ENCODE results near the gene ANKRD40CL. TPM values are rescaled to one million over a fixed set of nuclear protein-coding genes. Genes with fewer than 3 reads are reported as not detected.
"Not testable (repeated sequence)": the region's sequence is repeated elsewhere in the genome, so short reads cannot be mapped to it uniquely, and the experiment has no call there.

ANKRD40CL gene
- total RNA-seq, 1 donor from 2014 or later: not detected

DNA sequence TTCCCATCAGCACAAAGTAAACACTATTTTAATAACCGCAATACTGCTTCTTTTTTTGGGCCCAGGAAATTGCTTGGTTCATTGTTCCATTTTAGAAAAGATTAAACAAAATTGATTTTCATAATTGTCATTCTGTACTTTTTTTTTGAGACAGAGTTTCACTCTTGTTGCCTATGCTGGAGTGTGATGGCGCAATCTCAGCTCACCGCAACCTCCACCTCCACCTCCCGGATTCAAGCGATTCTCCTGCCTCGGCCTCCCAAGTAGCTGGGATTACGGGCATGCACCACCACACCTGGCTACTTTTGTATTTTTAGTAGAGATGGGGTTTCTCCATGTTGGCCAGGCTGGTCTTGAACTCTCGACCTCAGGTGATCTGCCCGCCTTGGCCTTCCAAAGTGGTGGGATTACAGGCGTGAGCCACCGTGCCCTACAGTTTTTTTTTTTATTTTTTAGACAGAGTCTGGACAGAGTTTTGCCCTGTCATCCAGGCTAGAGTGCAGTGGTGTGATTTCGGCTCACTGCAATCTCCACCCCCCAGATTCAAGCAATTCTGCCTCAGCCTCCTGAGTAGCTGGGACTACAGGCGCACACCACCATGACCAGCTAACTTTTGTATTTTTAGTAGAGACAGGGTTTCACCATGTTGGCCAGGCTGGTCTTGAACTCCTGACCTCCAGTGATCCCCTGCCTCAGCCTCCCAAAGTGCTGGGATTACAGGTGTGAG is 37.6 kb upstream of the ANKRD40CL start:
- H3K9ac ChIP-seq (ENCODE audit: low read depth in 1 of 3, low read length in 3 of 3); H3K9me3 ChIP-seq (ENCODE audit: control insufficient read depth in 3 of 3, low read length in 3 of 3); H3K36me3 ChIP-seq (ENCODE audit: control insufficient read depth in 3 of 3, insufficient read depth in 3 of 3, low read length in 3 of 3); H3K4me1 ChIP-seq (ENCODE audit: control insufficient read depth in 3 of 3, insufficient read depth in 3 of 3, low read length in 3 of 3); H3K4me3 ChIP-seq (ENCODE audit: low read length in 3 of 3); H3K27ac ChIP-seq (ENCODE audit: low read depth, low read length); H3K27me3 ChIP-seq (ENCODE audit: control insufficient read depth in 3 of 3, insufficient read depth in 3 of 3, low read length in 3 of 3): not testable (repeated sequence)

DNA sequence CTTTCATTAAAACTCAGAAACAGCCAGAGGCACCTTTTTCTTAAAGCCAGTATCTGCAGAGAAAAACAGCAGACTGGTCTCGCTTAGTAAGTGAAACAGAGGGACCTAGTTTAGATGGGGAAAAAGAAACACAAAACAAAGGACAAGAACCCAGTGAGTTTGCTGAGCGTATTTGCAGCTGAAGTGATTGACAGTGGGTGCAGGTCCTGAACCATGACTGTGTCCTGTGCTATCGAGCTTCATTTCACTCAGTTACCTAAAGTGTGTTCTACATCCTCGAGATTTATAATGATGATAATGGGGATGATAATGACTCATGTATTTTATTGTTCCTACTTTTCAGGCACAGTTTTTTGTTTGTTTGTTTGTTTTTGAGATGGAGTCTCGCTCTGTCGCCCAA is 36.4 kb upstream of the ANKRD40CL start:
- Histone ChIP-seq H3K4me3 (ENCODE audit: low read length in 3 of 3) (no peak overlapping the region), H3K4me1 (ENCODE audit: control insufficient read depth in 3 of 3, insufficient read depth in 3 of 3, low read length in 3 of 3) (no peaks in the 10 kb centered on the region), H3K27ac (ENCODE audit: low read depth, low read length) (no peak overlapping the region), H3K36me3 (ENCODE audit: control insufficient read depth in 3 of 3, insufficient read depth in 3 of 3, low read length in 3 of 3) (no peaks in the 10 kb centered on the region), H3K9me3 (ENCODE audit: control insufficient read depth in 3 of 3, low read length in 3 of 3) (no peaks in the 10 kb centered on the region), H3K27me3 (ENCODE audit: control insufficient read depth in 3 of 3, insufficient read depth in 3 of 3, low read length in 3 of 3) (no peaks in the 10 kb centered on the region), H3K9ac (ENCODE audit: low read depth in 1 of 3, low read length in 3 of 3) (no peak overlapping the region)

DNA sequence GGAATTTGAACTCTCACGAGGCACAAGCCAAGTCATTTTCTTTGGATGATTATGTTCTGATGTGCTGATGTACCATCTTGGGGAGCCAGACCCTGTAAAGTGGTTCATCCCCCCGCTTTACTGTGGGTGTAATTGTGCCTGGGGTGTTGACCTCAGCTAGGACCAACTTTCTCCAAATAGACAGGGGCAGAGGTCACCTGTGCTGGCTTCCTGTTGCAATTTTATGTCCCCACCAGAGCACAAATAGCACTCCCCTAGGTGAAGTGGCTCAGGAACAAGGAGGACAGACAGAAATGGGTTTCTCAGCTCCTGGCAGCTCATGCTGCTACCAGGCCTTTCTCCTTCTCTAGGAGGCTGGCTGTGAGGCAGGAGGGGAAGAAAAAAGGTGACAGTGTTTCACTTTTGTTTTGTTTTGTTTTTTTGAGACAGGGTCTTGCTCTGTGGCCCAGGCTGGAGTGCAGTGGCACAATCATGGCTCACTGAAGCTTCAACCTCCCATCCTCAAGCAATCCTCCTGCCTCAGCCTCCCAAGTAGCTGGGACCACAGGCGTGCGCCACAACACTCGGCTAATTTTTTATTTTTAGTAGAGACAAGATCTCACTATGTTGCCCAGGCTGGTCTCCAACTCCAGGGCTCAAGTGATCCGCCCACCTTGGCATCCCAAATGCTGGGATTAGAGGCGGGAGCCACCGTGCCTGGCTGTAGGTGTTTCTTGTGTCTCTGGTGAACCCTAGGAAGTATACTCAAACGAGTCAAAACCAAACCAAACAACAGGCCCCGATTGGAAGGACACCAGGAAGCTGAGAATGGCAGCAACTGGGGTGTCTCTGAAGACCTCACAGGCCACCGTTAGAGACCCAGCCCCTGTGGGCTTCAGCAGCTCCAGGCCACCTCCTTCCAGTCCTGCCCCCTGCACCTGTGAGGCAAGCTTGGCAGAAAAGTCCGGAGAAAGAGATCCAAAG is 35.6 kb upstream of the ANKRD40CL start:
- Histone ChIP-seq H3K36me3 (ENCODE audit: control insufficient read depth in 3 of 3, insufficient read depth in 3 of 3, low read length in 3 of 3) (no peaks in the 10 kb centered on the region), H3K27ac (ENCODE audit: low read depth, low read length) (no peak overlapping the region)

DNA sequence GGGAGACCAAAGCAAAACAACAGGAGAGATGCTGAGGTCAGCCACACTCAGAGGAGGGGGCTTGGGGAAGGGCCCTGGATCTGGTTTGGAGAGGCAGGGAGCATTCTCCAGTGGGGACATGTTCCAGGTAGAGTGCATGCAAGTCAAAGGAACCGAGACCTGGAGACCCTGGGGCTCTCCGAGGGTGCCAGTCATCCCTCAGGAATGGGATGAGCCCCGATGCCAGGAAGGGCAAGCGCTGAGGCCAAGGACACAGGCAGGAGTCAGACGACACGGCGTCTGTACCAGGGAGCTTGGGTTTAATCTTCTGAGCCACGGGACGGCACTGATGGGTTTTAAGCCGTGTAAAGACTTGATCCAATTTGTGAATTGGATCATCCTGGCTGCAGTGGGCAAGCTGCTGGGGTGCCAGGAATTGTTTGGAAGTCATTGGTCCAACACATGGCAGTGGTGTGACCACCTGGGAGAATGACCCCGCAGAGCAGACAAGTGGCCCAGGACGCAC is 32.9 kb upstream of the ANKRD40CL start:
- H3K27ac ChIP-seq (ENCODE audit: low read depth, low read length): no peak overlapping the region
- no peak overlapping the region for H3K4me3 ChIP-seq (ENCODE audit: low read length in 3 of 3)
- H3K9ac ChIP-seq (ENCODE audit: low read depth in 1 of 3, low read length in 3 of 3): no peak overlapping the region
- H3K27me3 ChIP-seq (ENCODE audit: control insufficient read depth in 3 of 3, insufficient read depth in 3 of 3, low read length in 3 of 3): no peaks in the 10 kb centered on the region
- no peaks in the 10 kb centered on the region for H3K9me3 ChIP-seq (ENCODE audit: control insufficient read depth in 3 of 3, low read length in 3 of 3)
- H3K36me3 ChIP-seq (ENCODE audit: control insufficient read depth in 3 of 3, insufficient read depth in 3 of 3, low read length in 3 of 3): no peaks in the 10 kb centered on the region
- H3K4me1 ChIP-seq (ENCODE audit: control insufficient read depth in 3 of 3, insufficient read depth in 3 of 3, low read length in 3 of 3): no peaks in the 10 kb centered on the region

More for the DNA sequence above, 35.6 kb upstream of the ANKRD40CL start:
- Histone ChIP-seq H3K9ac (ENCODE audit: low read depth in 1 of 3, low read length in 3 of 3) (no peak overlapping the region), H3K4me1 (ENCODE audit: control insufficient read depth in 3 of 3, insufficient read depth in 3 of 3, low read length in 3 of 3) (no peaks in the 10 kb centered on the region), H3K9me3 (ENCODE audit: control insufficient read depth in 3 of 3, low read length in 3 of 3) (no peaks in the 10 kb centered on the region), H3K27me3 (ENCODE audit: control insufficient read depth in 3 of 3, insufficient read depth in 3 of 3, low read length in 3 of 3) (no peaks in the 10 kb centered on the region), H3K4me3 (ENCODE audit: low read length in 3 of 3) (no peak overlapping the region)

DNA sequence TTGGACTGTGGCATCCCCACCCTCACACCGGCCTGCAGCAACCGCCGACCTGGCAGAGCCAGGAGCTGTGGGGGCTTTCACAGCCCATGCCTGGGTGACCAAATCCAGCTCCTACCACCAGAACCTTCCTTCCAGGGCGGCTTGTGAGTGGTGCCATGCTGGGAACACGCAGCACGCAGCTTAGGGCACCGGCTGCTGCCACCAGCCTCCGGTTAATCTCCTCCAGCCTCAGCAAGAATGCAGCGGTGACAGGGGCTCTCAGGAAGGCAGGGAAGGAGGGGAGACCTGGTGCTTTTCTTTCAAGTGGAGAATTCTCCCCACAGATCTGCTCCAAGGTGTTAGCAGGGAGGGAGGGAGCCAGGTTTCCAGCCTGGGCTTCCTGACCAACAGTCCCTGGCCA is 32.3 kb upstream of the ANKRD40CL start:
- Histone ChIP-seq H3K4me3 (ENCODE audit: low read length in 3 of 3) (no peak overlapping the region), H3K9ac (ENCODE audit: low read depth in 1 of 3, low read length in 3 of 3) (no peak overlapping the region), H3K36me3 (ENCODE audit: control insufficient read depth in 3 of 3, insufficient read depth in 3 of 3, low read length in 3 of 3) (no peaks in the 10 kb centered on the region), H3K9me3 (ENCODE audit: control insufficient read depth in 3 of 3, low read length in 3 of 3) (no peaks in the 10 kb centered on the region), H3K27ac (ENCODE audit: low read depth, low read length) (no peak overlapping the region), H3K27me3 (ENCODE audit: control insufficient read depth in 3 of 3, insufficient read depth in 3 of 3, low read length in 3 of 3) (no peaks in the 10 kb centered on the region), H3K4me1 (ENCODE audit: control insufficient read depth in 3 of 3, insufficient read depth in 3 of 3, low read length in 3 of 3) (no peaks in the 10 kb centered on the region)

DNA sequence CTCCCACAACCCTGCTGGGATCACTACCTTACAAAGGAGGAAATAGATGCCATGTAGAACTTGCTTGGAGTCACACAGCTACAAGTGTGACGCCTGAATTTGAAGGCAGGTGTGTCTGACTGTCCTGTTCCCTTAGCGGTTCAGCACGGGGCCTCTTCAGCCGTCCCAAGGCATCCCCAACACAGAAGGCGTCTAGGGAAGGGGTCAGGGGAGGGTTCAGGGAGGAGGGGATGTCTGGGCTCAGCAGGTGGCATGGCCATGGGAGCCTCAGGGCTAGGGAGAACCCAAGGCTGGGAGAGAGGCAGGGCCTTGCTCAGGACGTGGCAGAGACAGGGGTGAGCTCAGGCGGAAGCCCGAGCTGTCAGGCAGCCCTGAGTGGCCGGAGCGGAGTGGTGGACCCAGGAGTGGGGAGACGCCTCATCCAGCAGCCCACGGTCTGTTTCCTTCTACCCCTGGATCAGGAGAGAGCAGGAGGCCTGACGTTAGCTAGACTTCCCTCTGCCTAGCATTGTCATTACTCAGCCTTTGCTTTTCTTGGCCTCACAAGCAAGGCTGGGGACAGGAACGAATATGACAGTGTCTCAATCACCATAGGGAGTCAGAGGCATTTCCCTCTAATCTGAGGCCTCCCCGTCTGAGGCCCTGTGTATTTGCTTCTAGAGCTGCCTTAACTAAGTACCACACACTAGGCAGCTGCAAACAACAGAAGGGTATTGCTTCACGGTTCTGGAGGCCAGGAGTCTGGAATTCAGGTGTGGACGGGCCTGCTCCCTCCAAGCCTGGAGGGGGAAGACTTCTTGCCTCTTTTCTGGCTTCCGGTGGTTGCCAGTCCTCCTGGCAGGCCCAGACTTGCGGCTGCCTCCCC is 31.3 kb upstream of the ANKRD40CL start:
- Histone ChIP-seq H3K4me3 (ENCODE audit: low read length in 3 of 3) (no peak overlapping the region), H3K36me3 (ENCODE audit: control insufficient read depth in 3 of 3, insufficient read depth in 3 of 3, low read length in 3 of 3) (no peaks in the 10 kb centered on the region), H3K4me1 (ENCODE audit: control insufficient read depth in 3 of 3, insufficient read depth in 3 of 3, low read length in 3 of 3) (no peaks in the 10 kb centered on the region), H3K27ac (ENCODE audit: low read depth, low read length) (no peak overlapping the region), H3K9ac (ENCODE audit: low read depth in 1 of 3, low read length in 3 of 3) (no peak overlapping the region), H3K9me3 (ENCODE audit: control insufficient read depth in 3 of 3, low read length in 3 of 3) (no peaks in the 10 kb centered on the region), H3K27me3 (ENCODE audit: control insufficient read depth in 3 of 3, insufficient read depth in 3 of 3, low read length in 3 of 3) (no peaks in the 10 kb centered on the region)

DNA sequence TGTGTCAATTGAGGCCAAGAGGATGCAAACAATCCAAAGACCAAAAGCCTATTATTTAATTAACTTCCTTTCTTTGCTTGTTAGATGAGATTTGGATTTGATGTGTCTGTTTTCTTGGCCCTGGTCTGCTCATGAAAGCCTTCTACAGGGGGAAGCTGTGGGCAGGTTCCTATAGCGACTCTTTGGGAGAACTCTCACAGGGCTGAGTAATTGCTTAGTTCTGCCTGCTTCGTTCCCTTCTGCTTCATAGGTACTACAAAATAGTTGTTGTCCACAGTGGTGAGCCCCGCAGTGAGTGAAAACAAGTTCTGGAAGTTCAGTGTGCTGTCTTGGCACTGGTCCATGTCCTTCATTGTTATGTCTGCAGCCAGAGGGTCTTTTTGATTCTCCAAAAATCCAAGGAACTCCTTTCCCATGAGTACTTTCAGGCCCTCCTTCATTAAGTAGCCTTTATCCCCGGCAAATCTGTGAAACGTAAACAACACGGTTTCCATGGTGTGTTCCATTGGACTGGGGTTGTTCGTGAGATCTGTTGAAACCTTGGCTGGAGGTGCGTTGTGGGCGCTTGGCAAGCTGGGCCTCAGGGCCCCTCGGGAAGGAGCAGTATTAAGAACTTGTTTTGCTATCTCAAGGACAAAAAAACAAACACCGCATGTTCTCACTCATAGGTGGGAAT is 30.0 kb upstream of the ANKRD40CL start:
- H3K4me3 ChIP-seq (ENCODE audit: low read length in 3 of 3): no peak overlapping the region
- no peak overlapping the region for H3K9ac ChIP-seq (ENCODE audit: low read depth in 1 of 3, low read length in 3 of 3)
- no peaks in the 10 kb centered on the region for H3K4me1 ChIP-seq (ENCODE audit: control insufficient read depth in 3 of 3, insufficient read depth in 3 of 3, low read length in 3 of 3)
- no peaks in the 10 kb centered on the region for H3K36me3 ChIP-seq (ENCODE audit: control insufficient read depth in 3 of 3, insufficient read depth in 3 of 3, low read length in 3 of 3)
- H3K27me3 ChIP-seq (ENCODE audit: control insufficient read depth in 3 of 3, insufficient read depth in 3 of 3, low read length in 3 of 3): no peaks in the 10 kb centered on the region
- H3K27ac ChIP-seq (ENCODE audit: low read depth, low read length): no peak overlapping the region
- H3K9me3 ChIP-seq (ENCODE audit: control insufficient read depth in 3 of 3, low read length in 3 of 3): no peaks in the 10 kb centered on the region

DNA sequence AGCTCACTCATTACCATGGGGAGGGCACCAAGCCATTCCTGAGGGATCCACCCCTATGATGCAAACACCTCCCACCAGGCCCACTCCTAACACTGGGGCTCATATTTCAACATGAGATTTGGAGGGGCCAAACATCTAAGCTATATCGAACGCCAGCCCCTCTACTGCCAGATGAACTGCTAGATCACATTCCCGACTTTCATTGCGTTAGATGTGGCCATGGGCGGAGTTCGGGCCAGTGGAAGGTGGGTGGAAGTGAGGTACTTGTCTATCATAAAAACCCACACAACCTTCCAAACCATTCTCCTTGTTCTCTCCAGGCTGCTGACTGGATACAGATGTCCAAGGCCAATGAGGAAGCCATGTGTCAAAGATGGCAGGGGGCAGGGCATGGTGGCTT is 27.0 kb upstream of the ANKRD40CL start:
- no peaks in the 10 kb centered on the region for H3K36me3 ChIP-seq (ENCODE audit: control insufficient read depth in 3 of 3, insufficient read depth in 3 of 3, low read length in 3 of 3)
- H3K4me1 ChIP-seq (ENCODE audit: control insufficient read depth in 3 of 3, insufficient read depth in 3 of 3, low read length in 3 of 3): no peaks in the 10 kb centered on the region
- H3K9me3 ChIP-seq (ENCODE audit: control insufficient read depth in 3 of 3, low read length in 3 of 3): no peaks in the 10 kb centered on the region
- H3K27ac ChIP-seq (ENCODE audit: low read depth, low read length): no peak overlapping the region
- H3K27me3 ChIP-seq (ENCODE audit: control insufficient read depth in 3 of 3, insufficient read depth in 3 of 3, low read length in 3 of 3): no peaks in the 10 kb centered on the region
- no peak overlapping the region for H3K9ac ChIP-seq (ENCODE audit: low read depth in 1 of 3, low read length in 3 of 3)
- no peak overlapping the region for H3K4me3 ChIP-seq (ENCODE audit: low read length in 3 of 3)

DNA sequence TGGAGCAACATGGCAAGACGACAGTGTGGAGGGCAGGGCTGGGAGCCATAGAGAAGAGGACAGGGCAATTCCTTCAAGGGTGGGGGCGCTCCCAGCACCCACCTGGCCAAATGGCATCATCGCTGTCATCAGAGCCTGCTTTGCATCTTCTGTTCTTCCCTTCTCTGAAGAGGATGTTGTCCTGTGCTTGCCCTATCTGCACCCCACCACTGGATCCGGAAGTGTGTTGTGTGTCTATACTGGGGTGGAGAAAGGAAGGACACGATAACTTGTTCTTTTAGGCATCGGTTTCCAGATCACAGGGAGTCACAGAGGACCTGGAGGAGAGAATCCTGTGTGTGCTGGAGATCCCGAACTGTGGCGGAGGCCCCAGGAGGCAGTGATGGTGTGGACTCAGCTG is 25.7 kb upstream of the ANKRD40CL start:
- no peaks in the 10 kb centered on the region for H3K27me3 ChIP-seq (ENCODE audit: control insufficient read depth in 3 of 3, insufficient read depth in 3 of 3, low read length in 3 of 3)
- no peaks in the 10 kb centered on the region for H3K36me3 ChIP-seq (ENCODE audit: control insufficient read depth in 3 of 3, insufficient read depth in 3 of 3, low read length in 3 of 3)
- H3K27ac ChIP-seq (ENCODE audit: low read depth, low read length): no peak overlapping the region
- H3K4me1 ChIP-seq (ENCODE audit: control insufficient read depth in 3 of 3, insufficient read depth in 3 of 3, low read length in 3 of 3): no peaks in the 10 kb centered on the region
- H3K9ac ChIP-seq (ENCODE audit: low read depth in 1 of 3, low read length in 3 of 3): no peak overlapping the region
- H3K9me3 ChIP-seq (ENCODE audit: control insufficient read depth in 3 of 3, low read length in 3 of 3): no peaks in the 10 kb centered on the region
- H3K4me3 ChIP-seq (ENCODE audit: low read length in 3 of 3): no peak overlapping the region

Data from skeletal muscle tissue (tissue), 4 donors.